H1 (cell line): ENCODE data around the gene CNOT6L. TPM values are rescaled to one million over a fixed set of nuclear protein-coding genes. Genes with fewer than 3 reads are reported as not detected.

Experiments used
- CTCF ChIA-PET: fragments of 300-600 bp; sonication (Branson Sonifier 250); formaldehyde crosslinking; loops from one replicate; lab custom pipeline; 2021; ENCODE audit not compliant: partially characterized antibody; lab: Charles Lee
- POLR2A ChIA-PET: fragments of 300-600 bp; sonication (Branson Sonifier 250); formaldehyde crosslinking; loops from one replicate; lab custom pipeline; 2021; ENCODE audit warnings: inconsistent platforms; ENCODE audit not compliant: partially characterized antibody; lab: Charles Lee
- DNase-seq, 2 experiments: peaks; one replicate each; pipeline versions ENCODE4 v3.0.0 to v3.0.0-alpha.2; 2010 to 2022; ENCODE audit warnings: low spot score in 2 of 2, low read depth in 1 of 2, mixed read lengths in 1 of 2
- FAIRE-seq: peaks from 2 replicates; lab custom pipeline; 2011; peaks lifted over from hg19 to GRCh38; lab: Jason Lieb, UNC
- H2AFZ ChIP-seq: 2 replicates; pipeline ENCODE4 v1.8.1; 2012; ENCODE audit warnings: low read length, inconsistent platforms
- H2AK5ac ChIP-seq: 2 replicates; pipeline ENCODE4 v1.6.1; 2013; ENCODE audit warnings: low read depth, low read length
- H2BK120ac ChIP-seq: replicated peaks from 2 replicates; pipeline ENCODE3; 2013; ENCODE audit warnings: low read depth, low read length, inconsistent platforms
- H2BK12ac ChIP-seq: 2 replicates; pipeline ENCODE4 v1.6.1; 2013; ENCODE audit warnings: low read depth, low read length
- H2BK15ac ChIP-seq: 2 replicates; pipeline ENCODE4 v1.6.1; 2013; ENCODE audit warnings: low read length
- H2BK20ac ChIP-seq: 2 replicates; pipeline ENCODE4 v1.6.1; 2013; ENCODE audit warnings: low read length
- H2BK5ac ChIP-seq: 2 replicates; pipeline ENCODE4 v1.6.1; 2013; ENCODE audit warnings: low read depth, low read length
- H3K14ac ChIP-seq: 2 replicates; pipeline ENCODE4 v1.6.1; 2013; ENCODE audit warnings: inconsistent platforms; ENCODE audit not compliant: insufficient read length
- H3K18ac ChIP-seq: 2 replicates; pipeline ENCODE4 v1.6.1; 2013; ENCODE audit warnings: low read length; ENCODE audit errors: extremely low read depth
- H3K23ac ChIP-seq: 2 replicates; pipeline ENCODE4 v1.6.1; 2013; ENCODE audit warnings: inconsistent platforms; ENCODE audit not compliant: insufficient read length
- H3K23me2 ChIP-seq: 2 replicates; pipeline ENCODE4 v1.6.1; 2013; ENCODE audit warnings: low read depth, low read length
- H3K27ac ChIP-seq: 2 replicates; pipeline ENCODE4 v1.6.1; 2011; ENCODE audit warnings: low read depth, low read length, inconsistent platforms
- H3K27me3 ChIP-seq, 4 experiments: replicated peaks in 1 of 4; 1 replicate in 1 of 4; 2 replicates in 3 of 4; pipeline versions ENCODE4 v1.6.1 to v1.8.1; 2011 to 2013; ENCODE audit warnings: low read length in 3 of 4, mild to moderate bottlenecking in 3 of 4, inconsistent platforms in 2 of 4, mixed read lengths in 2 of 4, moderate library complexity in 1 of 4; ENCODE audit not compliant: control insufficient read depth in 3 of 4, insufficient read depth in 3 of 4; ENCODE audit errors: extremely low read depth in 1 of 4
- H3K36me3 ChIP-seq, 4 experiments: 2 replicates each; pipeline versions ENCODE4 v1.6.1 to v1.8.1; 2011 to 2013; ENCODE audit warnings: mild to moderate bottlenecking in 4 of 4, low read length in 3 of 4, moderate library complexity in 2 of 4, control low read depth in 1 of 4, inconsistent platforms in 1 of 4; ENCODE audit not compliant: insufficient read depth in 4 of 4, control insufficient read depth in 2 of 4
- H3K4ac ChIP-seq: replicated peaks from 2 replicates; pipeline ENCODE3; 2013; ENCODE audit warnings: low read length, low read depth, mixed read lengths, inconsistent platforms; ENCODE audit not compliant: insufficient read length
- H3K4me1 ChIP-seq, 4 experiments: replicated peaks in 1 of 4; 1 replicate in 1 of 4; 2 replicates in 3 of 4; pipeline versions ENCODE4 v1.6.1 to v1.8.1; 2011 to 2013; ENCODE audit warnings: low read length in 3 of 4, inconsistent platforms in 2 of 4, mixed read lengths in 1 of 4; ENCODE audit not compliant: insufficient read depth in 4 of 4, control insufficient read depth in 3 of 4
- H3K4me2 ChIP-seq, 2 experiments: 2 replicates each; pipeline versions ENCODE4 v1.6.1 to v1.8.1; 2011 to 2013; ENCODE audit warnings: low read depth in 2 of 2, low read length in 2 of 2, control low read depth in 1 of 2, inconsistent platforms in 1 of 2, mild to moderate bottlenecking in 1 of 2; ENCODE audit not compliant: insufficient read depth in 1 of 2
- H3K4me3 ChIP-seq, 4 experiments: fragments of 200-600, 300-600 bp in 1 of 4; sonication (generic), shearing (Covaris generic), sonication (Bioruptor Twin) in 1 of 4; 2 replicates each; pipeline versions ENCODE4 v1.5.1 to v1.8.1; 2011 to 2016; ENCODE audit warnings: low read length in 4 of 4, low read depth in 3 of 4, control low read depth in 2 of 4, inconsistent platforms in 2 of 4, mild to moderate bottlenecking in 2 of 4, mixed read lengths in 1 of 4, moderate library complexity in 1 of 4; ENCODE audit not compliant: insufficient read depth in 2 of 4; ENCODE audit errors: extremely low read depth in 1 of 4
- H3K56ac ChIP-seq: replicated peaks from 2 replicates; pipeline ENCODE3; 2013; ENCODE audit warnings: low read depth, mild to moderate bottlenecking, mixed read lengths, low read length, inconsistent platforms; ENCODE audit not compliant: insufficient read length
- H3K79me1 ChIP-seq: 2 replicates; pipeline ENCODE4 v1.6.1; 2013; ENCODE audit warnings: low read depth, low read length, control low read depth
- H3K79me2 ChIP-seq, 2 experiments: 2 replicates each; pipeline versions ENCODE4 v1.6.1 to v1.8.1; 2012 to 2013; ENCODE audit warnings: low read length in 2 of 2, mild to moderate bottlenecking in 2 of 2, inconsistent platforms in 1 of 2; ENCODE audit not compliant: insufficient read depth in 2 of 2, control insufficient read depth in 1 of 2
- H3K9ac ChIP-seq, 4 experiments: replicated peaks in 1 of 4; 1 replicate in 1 of 4; 2 replicates in 3 of 4; pipeline versions ENCODE4 v1.6.1 to v1.8.1; 2011 to 2013; ENCODE audit warnings: low read depth in 3 of 4, low read length in 3 of 4, control low read depth in 2 of 4, mild to moderate bottlenecking in 2 of 4, moderate library complexity in 2 of 4, inconsistent platforms in 1 of 4; ENCODE audit errors: extremely low read depth in 1 of 4
- H3K9me3 ChIP-seq, 2 experiments: 2 replicates each; pipeline versions ENCODE4 v1.6.1 to v1.8.1; 2012 to 2013; ENCODE audit warnings: mild to moderate bottlenecking in 2 of 2, moderate library complexity in 2 of 2, control low read depth in 1 of 2, inconsistent platforms in 1 of 2, low read depth in 1 of 2, low read length in 1 of 2, mixed read lengths in 1 of 2; ENCODE audit not compliant: insufficient read depth in 2 of 2
- H4K20me1 ChIP-seq, 2 experiments: replicated peaks in 1 of 2; 2 replicates each; pipeline versions ENCODE3 to v1.8.1; 2011 to 2013; ENCODE audit warnings: inconsistent platforms in 2 of 2, low read length in 2 of 2, mild to moderate bottlenecking in 1 of 2; ENCODE audit not compliant: insufficient read depth in 2 of 2, control insufficient read depth in 1 of 2
- H4K5ac ChIP-seq: 2 replicates; pipeline ENCODE4 v1.6.1; 2013; ENCODE audit warnings: low read length, low read depth, mixed read lengths, inconsistent platforms; ENCODE audit not compliant: insufficient read length
- H4K8ac ChIP-seq: 2 replicates; pipeline ENCODE4 v1.8.0; 2013; ENCODE audit warnings: mild to moderate bottlenecking, moderate library complexity, low read length, inconsistent platforms; ENCODE audit not compliant: insufficient read depth; ENCODE audit errors: extremely low read depth
- H4K91ac ChIP-seq: replicated peaks from 2 replicates; pipeline ENCODE3; 2013; ENCODE audit warnings: low read length, mixed read lengths, inconsistent platforms; ENCODE audit not compliant: insufficient read length
- CBX8 ChIP-seq: fragments of 300-800, 300-1000 bp; sonication (generic); IDR thresholded peaks from 2 replicates; pipeline ENCODE4 v1.7.1; 2016; ENCODE audit warnings: low read depth, low read length, borderline replicate concordance
- CEBPB ChIP-seq: IDR thresholded peaks from 2 replicates; pipeline ENCODE4 v1.6.1; 2012; ENCODE audit warnings: low read depth, low read length
- SP2 ChIP-seq: IDR thresholded peaks from 2 replicates; pipeline ENCODE4 v1.6.1; 2012; ENCODE audit warnings: mild to moderate bottlenecking, low read length, inconsistent platforms
- WGBS, 2 experiments: shearing (Covaris generic) in 1 of 2; methylation state at CpG; one replicate each; pipeline versions ENCODE4 v1.1.6 to v1.1.7; 2013 to 2015; ENCODE audit warnings: low lambda C conversion rate in 2 of 2, mixed read lengths in 2 of 2, inconsistent platforms in 1 of 2, low coverage in 1 of 2, missing lambda C conversion rate in 1 of 2; ENCODE audit not compliant: insufficient replicate concordance in 2 of 2, insufficient coverage in 1 of 2, insufficient read length in 1 of 2; ENCODE audit errors: extremely low coverage in 1 of 2, missing lambda C conversion rate in 1 of 2; 5-methylcytosine and 5-hydroxymethylcytosine counted together
- polyA plus RNA-seq, 7 experiments: library from polyadenylated mRNA; depleted of rRNA in 3 of 7; stranded (reverse) in 5 of 7; unstranded in 2 of 7; fragments of >200 nt in 5 of 7; fragments of 200-250 nt in 2 of 7; gene quantifications; 1 replicate in 5 of 7; 2 replicates in 1 of 7; 4 replicates in 1 of 7; pipeline versions ENCODE4 v1.2.1 to v1.2.3, GENCODE V29; 2011 to 2013; ENCODE audit warnings: missing spikeins in 2 of 7, mixed read lengths in 2 of 7
- total RNA-seq: library from RNA; stranded (reverse); fragmentation: NEBNext Ultra II Directional; extraction: Animal tissue kit (Norgen Biotek cat#: 25700); gene quantifications from 2 replicates; pipeline ENCODE4 v1.2.1, GENCODE V29; 2021
- TF ChIP-seq, protein P1 (sequence below): IDR thresholded peaks from 2 replicates; pipeline ENCODE4 v1.6.1; 2011; ENCODE audit warnings: low read length, improper control_type of control experiment

The CNOT6L gene
- total and polyA plus RNA-seq, 2 of the 8 experiments (the other 6 are each of a cell fraction or from before 2014, with no cell fraction given) = 2.0 to 22.4 TPM

DNA sequence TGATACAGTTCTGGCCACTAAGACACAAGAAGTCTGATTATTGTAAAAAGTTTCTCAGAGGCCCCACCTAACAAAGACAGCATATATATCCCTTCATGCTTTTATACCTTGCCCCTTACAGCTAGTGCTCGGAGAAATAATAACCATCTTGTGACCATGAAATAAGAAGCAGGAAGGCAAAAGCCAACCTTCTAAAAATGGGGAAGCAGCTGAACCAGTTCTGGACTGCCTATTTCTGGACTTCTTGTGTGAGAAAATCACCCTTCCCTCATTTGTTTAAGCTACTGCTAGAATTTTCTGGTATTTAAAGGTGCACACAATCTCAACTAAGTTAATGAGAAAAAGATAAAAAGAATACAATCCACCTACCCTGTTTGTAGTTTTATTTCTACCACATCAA lies 87.5 kb downstream of the CNOT6L start:
- CTCF ChIA-PET = interaction anchor here (0.7 to 1.3 kb wide), 4 partner anchors 9 to 72 kb away, joined by 3 to 4 read pairs (median 3); no protein-coding TSS in a partner anchor
- Histone ChIP-seq H4K91ac (no peak overlapping the region), H3K79me1 (no peaks in the 10 kb centered on the region), H3K4me1 (peaks cover 0 to 4% (median 0%) of the 10 kb centered on the region in 4 experiments; a peak in 1 of 7 replicates), H3K56ac (no peak overlapping the region), H3K14ac (no peak overlapping the region), H2AFZ (no peak overlapping the region)
- no peak for DNase-seq
- 96% methylated on average over 1 of the region's 1 CpG; no CpG with 5 or more reads in 1 of the 2 experiments for WGBS, 2 experiments
- POLR2A ChIA-PET = interaction anchor here (0.6 kb wide), 1 partner anchor 10 kb away, joined by 3 read pairs; no protein-coding TSS in a partner anchor
- TF ChIP-seq CBX8 = no peak
- no peak for TF ChIP-seq CEBPB
- TF ChIP-seq, protein P1, sequence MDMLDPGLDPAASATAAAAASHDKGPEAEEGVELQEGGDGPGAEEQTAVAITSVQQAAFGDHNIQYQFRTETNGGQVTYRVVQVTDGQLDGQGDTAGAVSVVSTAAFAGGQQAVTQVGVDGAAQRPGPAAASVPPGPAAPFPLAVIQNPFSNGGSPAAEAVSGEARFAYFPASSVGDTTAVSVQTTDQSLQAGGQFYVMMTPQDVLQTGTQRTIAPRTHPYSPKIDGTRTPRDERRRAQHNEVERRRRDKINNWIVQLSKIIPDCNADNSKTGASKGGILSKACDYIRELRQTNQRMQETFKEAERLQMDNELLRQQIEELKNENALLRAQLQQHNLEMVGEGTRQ = no peak
- no peak for TF ChIP-seq SP2
- TF ChIP-seq, all 59 proteins: peak for 0
- Histone ChIP-seq H2BK20ac (no peak overlapping the region), H3K79me2 (no peaks in the 10 kb centered on the region), H3K4me2 (no peak overlapping the region), H2BK120ac (no peak overlapping the region), H3K4ac (no peak overlapping the region), H3K27ac (no peak overlapping the region), H3K9me3 (no peaks in the 10 kb centered on the region), H3K36me3 (no peaks in the 10 kb centered on the region; a peak in 1 of 8 replicates), H4K5ac (no peak overlapping the region), H4K8ac (no peak overlapping the region), H2BK15ac (no peak overlapping the region), H2BK5ac (no peak overlapping the region), H3K27me3 (no peaks in the 10 kb centered on the region), H4K20me1 (no peaks in the 10 kb centered on the region), H3K9ac (no peak overlapping the region), H3K23me2 (no peaks in the 10 kb centered on the region), H3K18ac (no peak overlapping the region), H3K23ac (no peak overlapping the region), H3K4me3 (no peak overlapping the region), H2BK12ac (no peak overlapping the region), H2AK5ac (no peak overlapping the region)
- FAIRE-seq = no peak
